DLD1 (cell line): Measurements from ENCODE around the gene SEC22C.

ENCODE experiments used
- in situ Hi-C: cut with HindIII; loops from 2 replicates; pipeline ENCODE4 v1.10.0; 2017; ENCODE audit warnings: low sequenced_read_pairs

SEC22C gene

GRCh38 chr3:42500909-42501308, 80.9 kb downstream of the SEC22C start:
- in situ Hi-C loops, result no loop called here

GRCh38 chr3:42500091-42500490, 81.7 kb downstream of the SEC22C start:
- in situ Hi-C loops, result no loop called here

DNA sequence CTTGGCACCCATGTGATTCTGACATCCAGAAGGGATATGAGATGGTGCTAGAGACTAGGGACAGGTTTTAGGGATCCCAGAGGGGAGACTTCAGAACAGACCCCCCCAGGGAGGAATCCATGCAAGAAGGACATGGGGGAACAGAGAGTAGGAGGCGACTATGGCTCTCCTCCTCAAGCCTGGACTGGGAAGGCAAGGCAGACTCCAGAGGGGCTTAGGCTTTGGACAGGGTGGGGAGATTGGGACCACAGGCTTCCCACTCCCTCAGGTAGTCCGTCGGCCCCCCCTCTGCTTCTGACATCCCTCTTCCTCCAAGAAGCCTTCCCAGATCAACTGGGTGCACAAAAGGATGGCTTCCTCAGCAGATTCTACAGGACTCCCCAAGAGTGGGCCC, 82.3 kb downstream of the SEC22C start:
- in situ Hi-C loops, result no loop called here

GRCh38 chr3:42498791-42499477, 82.8 kb downstream of the SEC22C start:
- in situ Hi-C loops, result no loop called here

GRCh38 chr3:42498034-42498433, 83.7 kb downstream of the SEC22C start:
- in situ Hi-C loops, result no loop called here
